Right lobe of liver (tissue), 4 donors: Measurements from ENCODE around the gene ALPG.
"Not testable (repeated sequence)": the region's sequence is repeated elsewhere in the genome, so short reads cannot be mapped to it uniquely, and the experiment has no call there.

ENCODE experiments used
- CTCF ChIP-seq, 4 donors: fragments of 200-600 bp in 3 of 4; fragments of 450-650 bp in 1 of 4; IDR thresholded peaks; one replicate each; pipeline versions ENCODE4 v1.5.1 to v1.8.0; 2016 to 2022; ENCODE audit warnings: antibody characterized with exemption in 4 of 4, mild to moderate bottlenecking in 2 of 4
- POLR2A ChIP-seq: fragments of 450-650 bp; IDR thresholded peaks from one replicate; pipeline ENCODE4 v1.6.1; 2017; ENCODE audit warnings: antibody characterized with exemption, mild to moderate bottlenecking
- donor health status: DM: no; HTN: no; CAD: no.
- donor health status: DM: no; HTN: no; CAD: no.
- donor health status: DM: no; HTN: yes; CAD: no.

- not testable (repeated sequence) for TF ChIP-seq CTCF (IDR thresholded peaks at IDR 0.05); POLR2A
Observed at GRCh38 chr2:232441922-232442321, 35.3 kb downstream of the ALPG start.
